HG03159 (cell line): Measurements from ENCODE around the gene PRR33.
"Not testable (repeated sequence)": the region's sequence is repeated elsewhere in the genome, so short reads cannot be mapped to it uniquely, and the experiment has no call there.

Source experiments
- ATAC-seq: cut with Tn5 transposase; IDR thresholded peaks from one replicate; pipeline ENCODE4 v1.9.1; 2021; ENCODE audit warnings: mild to moderate bottlenecking, moderate library complexity; ENCODE audit not compliant: unreplicated experiment

PRR33 gene

GRCh38 chr11:1890856-1891830 is 552 bp downstream of the PRR33 start:
- no peak for ATAC-seq

GRCh38 chr11:1889941-1890855 is 1.5 kb downstream of the PRR33 start:
- no peak for ATAC-seq

- no peak for ATAC-seq
Measured at GRCh38 chr11:1889224-1889930, 2.3 kb downstream of the PRR33 start.

GRCh38 chr11:1888811-1889210 is 2.9 kb downstream of the PRR33 start:
- no peak for ATAC-seq

GRCh38 chr11:1888347-1888753 is 3.3 kb downstream of the PRR33 start:
- ATAC-seq: no peak

GRCh38 chr11:1887451-1888346 is 4.0 kb downstream of the PRR33 start:
- ATAC-seq: no peak

- ATAC-seq: not testable (repeated sequence)
Measured at GRCh38 chr11:1886551-1886950, 5.1 kb downstream of the PRR33 start.

GRCh38 chr11:1884303-1884700 is 7.4 kb downstream of the PRR33 start:
- ATAC-seq: no peak

- no peak for ATAC-seq
Measured at GRCh38 chr11:1883346-1884302, 8.1 kb downstream of the PRR33 start.

- peak; percentile 56 for ATAC-seq
Measured at GRCh38 chr11:1882265-1883238, 9.1 kb downstream of the PRR33 start.

- no peak for ATAC-seq
Measured at GRCh38 chr11:1881442-1882264, 10.0 kb downstream of the PRR33 start.

- ATAC-seq: no peak
Measured at GRCh38 chr11:1880746-1881441, 10.8 kb downstream of the PRR33 start.

- no peak for ATAC-seq
Measured at GRCh38 chr11:1879941-1880720, 11.6 kb downstream of the PRR33 start.

- ATAC-seq: no peak
Measured at GRCh38 chr11:1879342-1879940, 12.3 kb downstream of the PRR33 start.
